Fibroblast of the aortic adventitia (primary cell): ENCODE data around the gene KIF16B. TPM values are rescaled to one million over a fixed set of nuclear protein-coding genes. Genes with fewer than 3 reads are reported as not detected.

Experiments
- DNase-seq: peaks from one replicate; pipeline ENCODE4 v3.0.0-alpha.2; 2010; ENCODE audit warnings: low read depth
- H3K4me3 ChIP-seq: 2 replicates; pipeline ENCODE4 v1.5.1; 2011; ENCODE audit warnings: low read depth, mild to moderate bottlenecking, control low read depth, low read length, moderate library complexity
- CTCF ChIP-seq: IDR thresholded peaks from 2 replicates; pipeline ENCODE4 v1.5.1; 2011; ENCODE audit warnings: mild to moderate bottlenecking, low read length, control low read depth, inconsistent platforms; ENCODE audit not compliant: insufficient read depth
- total RNA-seq: library from RNA; depleted of rRNA; stranded (reverse); fragments of >200 nt; gene quantifications from 2 replicates; pipeline ENCODE4 v1.2.3, GENCODE V29; 2012; ENCODE audit warnings: low replicate concordance

The KIF16B gene
- total RNA-seq, 1 donor = 14.5 TPM

DNA sequence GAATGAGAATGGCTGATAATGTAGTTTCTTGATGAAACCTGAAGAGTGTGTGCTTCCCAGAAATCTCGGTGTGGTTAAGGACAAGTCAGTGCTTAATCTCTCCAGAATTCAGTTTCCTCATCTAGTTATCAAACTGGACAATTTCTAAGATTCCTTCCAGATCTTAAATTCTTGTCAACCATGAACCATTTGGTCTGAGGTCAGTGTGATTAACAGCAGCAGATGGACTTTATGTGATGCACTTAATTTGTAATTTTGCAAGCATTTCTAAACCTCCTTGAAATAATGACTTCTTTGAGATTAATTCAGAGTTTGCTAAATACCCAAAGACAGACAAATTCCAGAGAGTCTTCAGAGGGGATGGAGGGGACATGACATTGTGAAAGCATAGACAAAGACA, 160.3 kb downstream of the KIF16B start:
- no peak overlapping the region for H3K4me3 ChIP-seq
- DNase-seq = peak; percentile 13
- TF ChIP-seq CTCF = no peak

GRCh38 chr20:16411361-16411760, 161.9 kb downstream of the KIF16B start:
- no peak overlapping the region for H3K4me3 ChIP-seq
- no peak for DNase-seq
- TF ChIP-seq CTCF = no peak

DNA sequence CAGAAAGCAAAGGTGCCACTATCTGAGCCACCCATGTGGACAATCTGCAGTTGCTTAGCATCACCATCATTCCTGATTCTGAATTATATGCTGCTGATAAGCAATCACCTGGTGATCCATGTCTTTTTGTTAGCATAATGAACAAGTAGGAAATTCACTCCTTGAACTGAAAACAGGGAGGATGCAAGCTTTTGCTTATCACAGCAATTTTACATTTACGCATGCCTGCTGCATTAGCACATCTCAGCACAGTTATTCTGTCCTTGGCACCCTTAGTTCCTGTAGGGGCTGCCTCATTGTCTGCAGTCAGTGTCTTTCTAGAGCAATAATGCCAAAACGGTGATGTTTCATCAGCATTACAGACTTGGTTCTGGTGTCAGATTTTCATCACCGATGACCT, 162.6 kb downstream of the KIF16B start:
- no peak for DNase-seq
- no peak for TF ChIP-seq CTCF
- no peak overlapping the region for H3K4me3 ChIP-seq

GRCh38 chr20:16408981-16409380, 164.3 kb downstream of the KIF16B start:
- DNase-seq = no peak
- TF ChIP-seq CTCF = no peak
- no peak overlapping the region for H3K4me3 ChIP-seq

DNA sequence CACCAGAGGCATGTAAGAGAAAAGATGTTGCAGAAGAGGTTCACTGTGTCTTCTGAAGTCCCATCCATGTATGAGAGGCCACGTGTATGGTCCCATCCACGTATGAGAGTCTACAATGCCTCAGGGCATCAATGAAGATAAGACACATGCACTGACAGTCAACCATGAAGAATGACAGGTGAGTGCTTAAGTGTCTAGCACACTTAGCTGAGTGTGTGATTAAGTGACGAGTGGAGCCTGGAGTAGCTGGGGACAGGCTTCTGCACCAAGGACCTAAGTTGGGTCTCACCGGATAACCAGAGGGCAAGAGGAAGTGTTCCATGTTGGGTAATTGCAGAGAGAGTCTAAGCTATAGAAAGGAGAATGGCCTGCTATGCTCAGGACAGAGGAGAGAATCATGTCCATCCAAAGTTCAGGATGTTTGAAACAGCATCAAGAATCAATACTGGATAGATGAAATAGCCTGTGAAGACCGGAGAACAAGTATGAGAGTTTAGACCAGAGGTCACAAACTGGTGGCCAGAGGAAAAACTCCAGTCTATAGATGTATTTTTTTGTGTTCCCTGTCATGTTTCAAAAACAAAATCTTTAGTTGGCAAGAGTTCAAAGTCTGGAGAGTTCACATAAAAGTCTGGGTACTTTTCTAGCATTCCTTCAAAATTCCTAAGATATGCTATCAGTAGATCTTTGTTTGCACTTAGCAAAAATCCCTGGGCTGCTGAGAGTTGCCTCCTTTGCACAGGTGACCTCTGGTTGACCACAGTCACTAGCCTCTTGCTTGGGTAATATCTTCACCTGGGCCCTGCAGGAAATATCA, 165.8 kb downstream of the KIF16B start:
- no peak for TF ChIP-seq CTCF

GRCh38 chr20:16405254-16405653, 168.0 kb downstream of the KIF16B start:
- no peak overlapping the region for H3K4me3 ChIP-seq
- no peak for DNase-seq
- TF ChIP-seq CTCF = no peak

More for the DNA sequence above, 165.8 kb downstream of the KIF16B start:
- no peak overlapping the region for H3K4me3 ChIP-seq
- peak; percentile 51 for DNase-seq
